B cell (primary cell): ENCODE data around the gene GYS1.
"Not testable (repeated sequence)": the region's sequence is repeated elsewhere in the genome, so short reads cannot be mapped to it uniquely, and the experiment has no call there.

ENCODE experiments used
- CTCF ChIP-seq: fragments of 200-600 bp; IDR thresholded peaks from one replicate; pipeline ENCODE4 v1.8.0; 2022; ENCODE audit warnings: antibody characterized with exemption, mild to moderate bottlenecking
- EZH2 ChIP-seq: IDR thresholded peaks from 2 replicates; pipeline ENCODE4 v1.6.1; 2012; ENCODE audit warnings: borderline replicate concordance, low read depth, mild to moderate bottlenecking, moderate library complexity, low read length; ENCODE audit not compliant: insufficient read depth, poor library complexity, severe bottlenecking

- peak; percentile 27 for TF ChIP-seq CTCF
- not testable (repeated sequence) for TF ChIP-seq EZH2
Measured at GRCh38 chr19:49031642-49032301, 38.7 kb upstream of the GYS1 start, which contains the start of gene CGB2.
